H9 (cell line): ENCODE measurements around the gene YIPF1. TPM values are rescaled to one million over a fixed set of nuclear protein-coding genes. Genes with fewer than 3 reads are reported as not detected.

Experiments used
- DNase-seq: peaks from one replicate; pipeline ENCODE4 v3.0.0-alpha.2; 2017
- H2AFZ ChIP-seq: one replicate; pipeline ENCODE4 v1.6.1; 2013; ENCODE audit warnings: mild to moderate bottlenecking, low read length, control low read depth, moderate library complexity
- H2AK5ac ChIP-seq: 2 replicates; pipeline ENCODE4 v1.6.1; 2013; ENCODE audit warnings: low read length, control low read depth, mixed read lengths; ENCODE audit not compliant: insufficient read length
- H2BK120ac ChIP-seq: one replicate; pipeline ENCODE4 v1.6.1; 2013; ENCODE audit warnings: low read depth, mild to moderate bottlenecking, low read length, control low read depth, inconsistent platforms; ENCODE audit not compliant: poor library complexity, severe bottlenecking
- H2BK12ac ChIP-seq: 2 replicates; pipeline ENCODE4 v1.6.1; 2013; ENCODE audit warnings: low read length, control low read depth, mixed read lengths, low read depth; ENCODE audit not compliant: insufficient read length
- H2BK15ac ChIP-seq: 2 replicates; pipeline ENCODE4 v1.6.1; 2013; ENCODE audit warnings: low read depth, low read length, control low read depth
- H2BK20ac ChIP-seq: one replicate; pipeline ENCODE4 v1.6.1; 2013; ENCODE audit warnings: low read depth, mild to moderate bottlenecking, low read length, control low read depth, inconsistent platforms; ENCODE audit not compliant: poor library complexity, severe bottlenecking
- H2BK5ac ChIP-seq: 2 replicates; pipeline ENCODE4 v1.6.1; 2013; ENCODE audit warnings: low read length, control low read depth, mixed read lengths; ENCODE audit not compliant: insufficient read length
- H3K14ac ChIP-seq: 2 replicates; pipeline ENCODE4 v1.6.1; 2013; ENCODE audit warnings: low read length, control low read depth; ENCODE audit not compliant: insufficient read depth
- H3K18ac ChIP-seq: 2 replicates; pipeline ENCODE4 v1.6.1; 2013; ENCODE audit warnings: low read depth, mild to moderate bottlenecking, mixed read lengths, low read length, control low read depth; ENCODE audit not compliant: insufficient read length
- H3K23ac ChIP-seq: 2 replicates; pipeline ENCODE4 v1.6.1; 2013; ENCODE audit warnings: low read length, control low read depth, mixed read lengths, low read depth; ENCODE audit not compliant: insufficient read length
- H3K23me2 ChIP-seq: 2 replicates; pipeline ENCODE4 v1.6.1; 2013; ENCODE audit warnings: low read depth, mild to moderate bottlenecking, mixed read lengths, low read length, control low read depth; ENCODE audit not compliant: insufficient read length, poor library complexity, severe bottlenecking
- H3K27ac ChIP-seq: 2 replicates; pipeline ENCODE4 v1.5.1; 2013; ENCODE audit warnings: low read length, control low read depth, mixed read lengths, low read depth; ENCODE audit not compliant: insufficient read length
- H3K27me3 ChIP-seq: 2 replicates; pipeline ENCODE4 v1.6.1; 2013; ENCODE audit warnings: low read length, control low read depth, inconsistent platforms; ENCODE audit not compliant: insufficient read depth
- H3K4ac ChIP-seq: 2 replicates; pipeline ENCODE4 v1.6.1; 2013; ENCODE audit warnings: low read depth, mild to moderate bottlenecking, control low read depth, inconsistent platforms, low read length, moderate library complexity
- H3K4me1 ChIP-seq: 2 replicates; pipeline ENCODE4 v1.6.1; 2013; ENCODE audit warnings: low read length, control low read depth, inconsistent platforms; ENCODE audit not compliant: insufficient read depth
- H3K4me2 ChIP-seq: 2 replicates; pipeline ENCODE4 v1.6.1; 2013; ENCODE audit warnings: low read length, control low read depth, mixed read lengths; ENCODE audit not compliant: insufficient read length, insufficient read depth
- H3K56ac ChIP-seq: 2 replicates; pipeline ENCODE4 v1.6.1; 2013; ENCODE audit warnings: low read depth, mild to moderate bottlenecking, mixed read lengths, low read length, control low read depth; ENCODE audit not compliant: insufficient read length
- H3K79me1 ChIP-seq: 2 replicates; pipeline ENCODE4 v1.6.1; 2013; ENCODE audit warnings: low read depth, mild to moderate bottlenecking, moderate library complexity, low read length, control low read depth, inconsistent platforms; ENCODE audit not compliant: insufficient read depth, poor library complexity, severe bottlenecking
- H3K79me2 ChIP-seq: 2 replicates; pipeline ENCODE4 v1.6.1; 2013; ENCODE audit warnings: low read length, control low read depth, inconsistent platforms; ENCODE audit not compliant: insufficient read depth
- H3K9ac ChIP-seq: 2 replicates; pipeline ENCODE4 v1.6.1; 2013; ENCODE audit warnings: low read length, control low read depth, mixed read lengths; ENCODE audit not compliant: insufficient read length; ENCODE audit errors: extremely low read depth
- H3K9me3 ChIP-seq: one replicate; pipeline ENCODE4 v1.6.1; 2013; ENCODE audit warnings: low read depth, low read length, inconsistent platforms; ENCODE audit not compliant: control insufficient read depth
- H3T11ph ChIP-seq: one replicate; pipeline ENCODE4 v1.6.1; 2013; ENCODE audit warnings: mild to moderate bottlenecking, low read length, control low read depth, inconsistent platforms
- H4K20me1 ChIP-seq: one replicate; pipeline ENCODE4 v1.6.1; 2013; ENCODE audit not compliant: control insufficient read depth, insufficient read length, insufficient read depth
- H4K5ac ChIP-seq: 2 replicates; pipeline ENCODE4 v1.6.1; 2013; ENCODE audit warnings: low read depth, mild to moderate bottlenecking, mixed read lengths, low read length, control low read depth; ENCODE audit not compliant: insufficient read length
- H4K8ac ChIP-seq: replicated peaks from 2 replicates; pipeline ENCODE4 v1.6.1; 2013; ENCODE audit warnings: low read length, control low read depth, mixed read lengths, low read depth; ENCODE audit not compliant: insufficient read length
- H4K91ac ChIP-seq: 2 replicates; pipeline ENCODE4 v1.6.1; 2013; ENCODE audit warnings: low read depth, mild to moderate bottlenecking, moderate library complexity, mixed read lengths, low read length, control low read depth; ENCODE audit not compliant: insufficient read length
- H3K27ac Mint-ChIP-seq, 3 experiments: 2 replicates in 2 of 3; 3 replicates in 1 of 3; pipeline ENCODE4 v1.8.0; 2020 to 2021; ENCODE audit warnings: mixed read lengths in 3 of 3, mild to moderate bottlenecking in 1 of 3, moderate library complexity in 1 of 3
- H3K27me3 Mint-ChIP-seq: 2 replicates; pipeline ENCODE4 v1.8.0; 2021; ENCODE audit warnings: low read depth, mild to moderate bottlenecking, moderate library complexity, mixed read lengths
- H3K36me3 Mint-ChIP-seq, 3 experiments: 2 replicates in 2 of 3; 3 replicates in 1 of 3; pipeline ENCODE4 v1.8.0; 2020 to 2021; ENCODE audit warnings: low read depth in 3 of 3, mixed read lengths in 3 of 3; ENCODE audit not compliant: insufficient read depth in 1 of 3
- H3K4me1 Mint-ChIP-seq, 2 experiments: 2 replicates each; pipeline ENCODE4 v1.8.0; 2020; ENCODE audit warnings: mixed read lengths in 2 of 2
- H3K4me3 Mint-ChIP-seq, 2 experiments: 2 replicates in 1 of 2; 3 replicates in 1 of 2; pipeline ENCODE4 v1.8.0; 2020 to 2021; ENCODE audit warnings: mild to moderate bottlenecking in 2 of 2, mixed read lengths in 2 of 2, moderate library complexity in 1 of 2
- H3K9me3 Mint-ChIP-seq, 2 experiments: 2 replicates in 1 of 2; 3 replicates in 1 of 2; pipeline ENCODE4 v1.8.0; 2020; ENCODE audit warnings: mild to moderate bottlenecking in 2 of 2, mixed read lengths in 2 of 2, moderate library complexity in 1 of 2
- WGBS: extraction: QIAGEN DNeasy Blood & Tissue Kit; methylation state at CpG from one replicate; pipeline ENCODE4 v1.1.7; 2013; ENCODE audit warnings: missing lambda C conversion rate, low lambda C conversion rate, mixed read lengths; ENCODE audit not compliant: insufficient read length; ENCODE audit errors: extremely low coverage; 5-methylcytosine and 5-hydroxymethylcytosine counted together
- total RNA-seq: library from RNA; stranded (reverse); gene quantifications from 2 replicates; pipeline ENCODE4 v1.2.1, GENCODE V29; 2021
- TF ChIP-seq, protein P1 (sequence below): fragments of 200-600 bp; sonication (generic); conservative IDR thresholded peaks from 3 replicates; pipeline ENCODE4 v1.8.0; 2021; ENCODE audit warnings: antibody characterized with exemption, mild to moderate bottlenecking

Gene YIPF1
- total RNA-seq, 1 experiment from 2014 or later: 29.1 TPM

- no peak overlapping the region for H3K4me3 Mint-ChIP-seq
- Histone ChIP-seq H3K23ac (no peak overlapping the region), H4K91ac (no peak overlapping the region), H3K23me2 (no peaks in the 10 kb centered on the region), H4K20me1 (no peaks in the 10 kb centered on the region), H3K79me1 (no peaks in the 10 kb centered on the region), H3K4me1 (no peaks in the 10 kb centered on the region), H4K5ac (no peak overlapping the region), H3K9me3 (no peaks in the 10 kb centered on the region), H3K14ac (no peak overlapping the region), H3K27me3 (no peaks in the 10 kb centered on the region), H2AFZ (no peak overlapping the region), H2BK15ac (no peak overlapping the region), H3K27ac (no peak overlapping the region), H4K8ac (no peak overlapping the region), H3K4me2 (no peak overlapping the region), H2BK120ac (no peak overlapping the region), H3K56ac (no peak overlapping the region), H3K18ac (no peak overlapping the region), H3K79me2 (no peaks in the 10 kb centered on the region), H2BK5ac (no peak overlapping the region), H3K4ac (no peak overlapping the region), H2BK12ac (no peak overlapping the region), H3T11ph (no peak overlapping the region), H2AK5ac (no peak overlapping the region), H2BK20ac (no peak overlapping the region), H3K9ac (no peak overlapping the region)
- no peaks in the 10 kb centered on the region for H3K4me1 Mint-ChIP-seq
- peaks cover 0 to 48% (median 22%) of the 10 kb centered on the region in 3 experiments; a peak in 4 of 7 replicates for H3K36me3 Mint-ChIP-seq
- TF ChIP-seq, protein P1, sequence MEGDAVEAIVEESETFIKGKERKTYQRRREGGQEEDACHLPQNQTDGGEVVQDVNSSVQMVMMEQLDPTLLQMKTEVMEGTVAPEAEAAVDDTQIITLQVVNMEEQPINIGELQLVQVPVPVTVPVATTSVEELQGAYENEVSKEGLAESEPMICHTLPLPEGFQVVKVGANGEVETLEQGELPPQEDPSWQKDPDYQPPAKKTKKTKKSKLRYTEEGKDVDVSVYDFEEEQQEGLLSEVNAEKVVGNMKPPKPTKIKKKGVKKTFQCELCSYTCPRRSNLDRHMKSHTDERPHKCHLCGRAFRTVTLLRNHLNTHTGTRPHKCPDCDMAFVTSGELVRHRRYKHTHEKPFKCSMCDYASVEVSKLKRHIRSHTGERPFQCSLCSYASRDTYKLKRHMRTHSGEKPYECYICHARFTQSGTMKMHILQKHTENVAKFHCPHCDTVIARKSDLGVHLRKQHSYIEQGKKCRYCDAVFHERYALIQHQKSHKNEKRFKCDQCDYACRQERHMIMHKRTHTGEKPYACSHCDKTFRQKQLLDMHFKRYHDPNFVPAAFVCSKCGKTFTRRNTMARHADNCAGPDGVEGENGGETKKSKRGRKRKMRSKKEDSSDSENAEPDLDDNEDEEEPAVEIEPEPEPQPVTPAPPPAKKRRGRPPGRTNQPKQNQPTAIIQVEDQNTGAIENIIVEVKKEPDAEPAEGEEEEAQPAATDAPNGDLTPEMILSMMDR: no peak
- DNase-seq: no peak
- H3K27ac Mint-ChIP-seq: no peak overlapping the region
- no peaks in the 10 kb centered on the region for H3K27me3 Mint-ChIP-seq
- no CpG with 5 or more reads among the region's 1 CpG for WGBS
- H3K9me3 Mint-ChIP-seq: no peaks in the 10 kb centered on the region
These were observed 21.0 kb downstream of the YIPF1 start for GRCh38 chr1:53868565-53868964.
